GM19468 (cell line): ENCODE data around the gene SNX32.

Experiments
- ATAC-seq: cut with Tn5 transposase; IDR thresholded peaks from one replicate; pipeline ENCODE4 v1.9.1; 2021; ENCODE audit warnings: mild to moderate bottlenecking, moderate library complexity, moderate number of reproducible peaks; ENCODE audit not compliant: unreplicated experiment; ENCODE audit errors: extremely low read depth

The SNX32 gene

DNA sequence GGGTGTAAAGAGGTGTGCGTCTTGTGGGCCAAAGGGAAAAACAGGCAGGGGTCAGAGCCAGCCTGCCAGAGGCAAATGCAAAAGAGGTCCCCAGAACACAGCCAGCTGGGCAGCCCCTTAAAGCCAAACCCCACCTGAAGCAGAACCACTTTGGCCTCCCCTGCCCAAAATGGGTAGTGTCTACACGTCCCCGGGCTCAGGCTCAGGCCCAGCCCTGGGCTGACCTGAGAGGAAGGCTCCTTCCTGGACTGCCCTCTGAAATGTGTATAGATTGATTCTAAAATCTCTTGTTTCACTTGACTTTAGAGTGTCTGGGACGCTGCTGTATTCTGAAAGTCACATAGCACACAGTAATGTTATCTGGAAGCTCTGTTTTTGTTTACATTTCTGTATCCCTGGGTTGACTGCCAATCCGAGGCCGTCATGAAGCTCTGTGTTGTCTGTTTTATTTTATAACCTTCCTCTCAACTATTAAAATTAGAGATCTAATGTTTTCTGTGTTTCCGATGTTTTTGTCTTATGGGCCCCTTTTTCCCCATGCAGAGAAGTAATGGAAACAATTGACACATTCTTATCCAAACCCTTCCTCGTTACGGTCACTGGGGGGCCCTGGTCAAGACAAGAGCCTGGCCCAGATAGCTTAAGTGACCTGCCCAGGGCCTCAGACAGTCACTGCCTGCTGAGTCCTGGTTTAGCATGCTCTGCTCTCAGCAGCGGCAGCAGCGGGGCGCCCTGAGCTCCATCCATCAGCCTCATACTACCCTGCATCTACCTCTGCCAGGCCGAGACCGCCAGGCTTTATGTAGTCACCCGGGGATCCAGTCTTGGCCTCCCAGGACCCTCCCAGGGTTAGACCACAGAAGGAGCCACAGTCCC is 36.8 kb upstream of the SNX32 start:
- no peak for ATAC-seq

DNA sequence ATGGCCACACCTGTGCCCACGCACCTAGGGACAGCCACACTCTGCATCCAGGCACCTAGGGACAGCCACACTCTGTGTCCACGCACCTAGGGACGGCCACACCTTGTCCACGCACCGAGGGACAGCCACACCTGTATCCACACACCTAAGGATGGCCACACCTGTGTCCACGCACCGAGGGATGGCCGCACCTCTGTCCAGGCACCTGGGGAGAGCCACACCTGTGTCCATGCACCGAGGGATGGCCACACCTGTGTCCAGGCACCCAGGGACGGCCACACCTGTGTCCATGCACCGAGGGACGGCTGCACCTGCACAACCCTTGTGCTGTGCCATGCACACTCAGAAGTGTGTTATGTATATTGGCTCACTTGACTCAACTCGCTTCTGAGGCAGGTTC is 36.1 kb upstream of the SNX32 start:
- ATAC-seq = no peak

DNA sequence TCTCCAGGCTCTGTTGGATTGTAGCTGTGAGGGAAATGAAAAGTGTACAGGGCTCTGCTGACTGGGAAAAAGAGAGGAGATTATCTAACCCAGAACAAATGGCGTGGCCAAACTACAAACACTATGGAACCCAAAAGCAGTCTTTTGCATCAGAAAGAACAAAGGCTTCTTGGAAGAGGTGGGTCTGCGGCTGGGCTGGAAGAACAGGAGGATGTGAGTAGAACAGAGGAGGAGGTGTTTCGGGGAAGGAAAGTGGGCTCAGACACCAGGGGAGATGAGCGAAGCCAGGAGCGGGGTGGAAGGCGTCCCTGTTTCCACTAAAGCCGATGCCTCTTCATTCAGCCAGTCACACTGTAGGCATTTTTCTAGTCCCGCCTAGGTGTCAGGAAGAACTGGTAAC is 34.9 kb upstream of the SNX32 start:
- ATAC-seq = no peak

DNA sequence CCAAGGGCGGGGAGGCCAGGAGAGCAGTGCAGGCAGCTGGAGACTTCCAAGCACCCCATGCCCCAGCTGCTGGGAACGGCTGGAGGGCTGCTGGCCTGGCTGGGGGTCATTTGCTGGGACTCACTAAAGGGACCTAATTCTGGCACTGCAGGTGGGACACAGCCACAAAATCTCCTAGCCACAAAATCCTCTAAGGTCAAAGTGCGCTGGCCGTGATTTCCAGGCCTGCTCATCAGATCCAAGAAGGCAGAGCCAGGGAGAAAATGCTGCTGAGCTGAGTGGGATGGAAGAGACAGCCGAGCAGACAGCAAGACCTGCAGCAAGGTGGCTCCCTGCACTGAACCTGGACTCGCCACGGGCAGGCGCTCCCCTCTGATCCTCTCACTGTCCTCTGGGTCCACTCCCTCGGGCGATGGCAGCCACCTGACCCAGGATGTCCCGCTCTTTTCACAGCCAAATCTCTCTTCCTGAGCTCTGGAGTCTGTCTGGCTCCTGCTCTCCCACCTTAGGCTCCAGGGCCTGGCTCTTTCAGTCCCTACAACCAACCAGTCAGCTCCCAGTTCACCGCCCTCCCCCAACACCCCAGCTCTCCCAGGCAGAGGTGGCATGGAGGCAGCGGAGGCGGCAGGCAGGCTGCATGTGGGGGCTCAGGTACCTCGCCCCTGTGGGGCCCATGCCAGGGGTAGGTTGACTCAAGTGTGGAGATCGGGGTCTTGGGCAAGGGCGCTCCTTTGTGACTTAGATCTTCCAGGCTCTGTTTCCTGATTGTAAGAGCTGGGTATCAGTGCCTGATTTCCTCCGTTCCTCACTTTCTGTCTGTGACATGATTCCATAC is 32.4 kb upstream of the SNX32 start:
- no peak for ATAC-seq

DNA sequence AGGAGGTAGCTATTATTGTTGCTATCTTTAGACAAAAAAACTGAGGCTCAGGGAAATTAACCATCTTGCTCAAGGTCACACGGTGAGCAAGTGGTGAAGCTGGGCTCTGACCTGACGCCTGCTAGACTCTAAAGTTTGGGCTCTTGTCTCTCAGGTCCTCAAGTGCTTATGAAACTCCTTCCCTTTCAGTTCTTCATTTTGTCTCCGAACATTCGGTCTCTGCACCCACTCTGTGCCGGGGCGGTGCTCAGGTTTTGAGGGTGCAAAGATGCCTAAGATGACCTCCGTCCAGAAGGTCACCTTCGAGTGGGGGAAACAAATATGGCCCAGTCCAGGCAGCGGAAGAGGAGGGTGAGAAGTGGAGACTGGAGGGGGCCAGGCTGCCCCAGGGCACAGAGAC is 30.9 kb upstream of the SNX32 start:
- ATAC-seq = no peak

DNA sequence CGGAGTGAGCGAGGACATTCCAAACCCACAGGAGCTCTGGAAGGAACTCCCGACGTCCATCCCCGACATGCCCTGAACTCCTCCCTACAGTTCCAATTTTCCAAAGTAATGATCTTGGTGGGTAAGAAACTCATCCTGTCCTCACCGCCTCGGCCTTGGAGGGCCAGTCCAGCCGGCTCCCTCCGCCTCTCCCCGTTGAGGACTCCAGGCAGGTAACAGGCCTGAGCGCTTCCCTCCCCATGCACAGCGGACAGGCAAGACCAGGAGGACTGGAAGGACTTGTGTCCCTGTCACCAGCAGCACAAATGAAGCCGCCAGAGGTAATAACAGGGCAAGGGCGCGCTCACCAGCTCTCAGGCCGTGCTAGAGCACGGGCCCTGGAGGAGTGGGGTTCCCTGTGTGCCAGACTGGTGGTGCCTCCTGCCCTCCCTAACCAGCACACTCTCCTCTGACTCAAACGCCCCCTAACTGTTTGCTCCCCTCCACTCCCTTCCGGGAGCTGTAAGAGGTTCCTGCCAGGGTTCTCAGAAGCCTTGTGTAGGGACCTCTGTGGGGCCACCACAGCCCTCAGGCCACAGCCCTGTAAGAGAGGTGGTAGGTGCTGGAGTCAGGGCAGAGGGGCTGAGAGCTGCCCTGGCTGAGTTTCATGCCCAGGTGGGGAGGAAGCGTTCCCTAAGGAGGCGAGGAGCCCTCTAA is 29.8 kb upstream of the SNX32 start:
- no peak for ATAC-seq

DNA sequence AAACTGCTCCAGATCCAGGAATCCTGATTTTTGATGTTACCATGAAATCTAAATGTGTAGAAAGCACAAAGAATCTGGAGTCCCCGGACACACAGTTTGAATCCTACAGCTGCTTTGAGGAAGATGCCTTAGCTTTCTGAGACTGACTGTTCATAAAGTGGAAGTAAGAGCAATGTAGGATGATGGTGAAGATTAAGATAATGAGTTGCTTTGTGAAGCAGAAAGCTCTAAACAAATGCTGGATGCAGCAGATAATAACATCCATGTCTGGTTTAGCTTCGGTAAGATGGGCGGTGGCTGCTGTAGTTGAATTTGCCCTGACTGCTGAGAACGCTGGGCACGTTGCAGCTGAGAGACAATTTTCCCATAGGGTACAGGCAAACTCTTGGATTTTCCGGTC is 26.8 kb upstream of the SNX32 start:
- no peak for ATAC-seq

DNA sequence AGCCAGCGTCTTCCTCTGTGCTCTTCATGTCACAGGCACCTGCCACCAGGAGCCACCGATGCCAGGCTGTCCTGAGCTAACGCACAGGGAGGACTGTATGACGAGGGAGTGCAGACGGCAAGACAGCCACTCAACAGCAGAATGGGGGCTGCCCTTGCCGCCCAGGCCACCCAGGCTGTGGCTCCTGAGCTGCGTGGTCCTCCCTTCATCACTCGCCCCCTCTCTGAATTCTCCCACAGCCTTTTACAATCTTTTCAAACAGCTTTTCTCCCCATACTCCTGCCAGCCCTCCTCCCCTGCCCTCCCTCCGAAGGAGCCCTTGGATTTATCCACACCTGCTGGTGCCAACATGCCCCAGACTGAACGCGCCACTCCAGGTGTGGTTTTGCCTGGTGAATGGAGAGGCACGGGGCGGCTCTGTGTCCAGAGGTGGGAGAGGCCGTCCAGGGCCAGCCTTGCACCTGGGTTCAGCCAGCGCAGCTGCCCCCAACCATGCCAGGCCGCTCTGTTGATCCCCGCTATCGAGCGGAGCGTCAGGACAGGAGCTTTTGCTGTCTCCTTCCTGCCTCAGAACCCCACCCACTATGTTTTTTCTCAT is 24.9 kb upstream of the SNX32 start:
- ATAC-seq = no peak

DNA sequence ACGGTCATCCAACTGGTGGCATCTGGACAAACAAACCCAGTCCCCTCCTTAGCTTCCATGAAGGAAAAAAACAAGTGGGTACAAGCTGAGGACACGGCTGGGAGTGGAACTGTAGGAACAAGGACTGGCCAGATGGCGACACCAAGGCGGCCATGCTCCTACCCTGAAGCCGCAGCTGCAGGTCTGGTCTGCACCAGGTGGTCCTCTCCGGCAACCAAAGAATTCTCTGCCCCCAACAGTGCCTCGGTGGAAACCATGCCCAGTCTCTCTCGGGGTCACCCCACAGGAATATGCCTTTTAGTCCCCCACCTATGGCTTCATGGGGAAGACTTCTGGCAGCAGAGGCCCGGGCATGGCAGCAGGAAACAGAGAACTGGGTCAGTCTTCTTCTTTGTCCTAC is 24.3 kb upstream of the SNX32 start:
- no peak for ATAC-seq

DNA sequence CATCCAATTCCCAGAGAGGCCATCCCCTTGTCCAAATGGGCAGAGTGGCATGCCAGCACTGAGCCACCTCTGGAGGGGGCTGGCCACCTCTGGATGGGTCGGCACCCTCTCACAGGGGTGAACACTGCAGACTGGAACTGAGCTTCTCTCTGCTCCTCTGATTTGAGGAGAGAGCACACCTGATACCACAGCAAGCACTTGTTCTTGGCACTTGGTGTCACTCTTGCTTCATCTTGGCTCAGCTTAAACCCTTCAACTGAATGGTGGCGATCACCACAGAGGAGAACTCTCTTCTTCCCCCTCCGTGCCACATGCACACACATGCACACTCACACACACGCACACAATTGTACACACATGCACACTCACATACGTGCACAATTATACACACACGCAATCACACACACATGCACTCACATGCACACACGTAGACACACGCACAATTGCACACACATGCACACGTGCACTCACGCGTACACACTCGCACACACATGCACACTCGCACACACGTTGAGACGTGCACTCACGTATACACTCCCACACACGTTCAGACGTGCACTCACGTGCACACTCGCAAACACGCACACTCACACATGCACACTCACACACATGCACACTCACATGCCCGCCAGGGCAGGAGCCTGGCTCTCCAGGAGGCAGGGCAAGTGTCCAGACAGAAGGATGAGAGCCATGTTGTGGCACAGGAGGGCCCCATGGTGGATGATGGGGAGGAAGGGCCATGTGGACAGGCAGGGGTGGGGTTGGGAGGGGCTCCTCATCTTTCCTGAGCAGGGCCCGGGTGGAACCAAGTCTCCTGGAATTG is 23.5 kb upstream of the SNX32 start:
- no peak for ATAC-seq

DNA sequence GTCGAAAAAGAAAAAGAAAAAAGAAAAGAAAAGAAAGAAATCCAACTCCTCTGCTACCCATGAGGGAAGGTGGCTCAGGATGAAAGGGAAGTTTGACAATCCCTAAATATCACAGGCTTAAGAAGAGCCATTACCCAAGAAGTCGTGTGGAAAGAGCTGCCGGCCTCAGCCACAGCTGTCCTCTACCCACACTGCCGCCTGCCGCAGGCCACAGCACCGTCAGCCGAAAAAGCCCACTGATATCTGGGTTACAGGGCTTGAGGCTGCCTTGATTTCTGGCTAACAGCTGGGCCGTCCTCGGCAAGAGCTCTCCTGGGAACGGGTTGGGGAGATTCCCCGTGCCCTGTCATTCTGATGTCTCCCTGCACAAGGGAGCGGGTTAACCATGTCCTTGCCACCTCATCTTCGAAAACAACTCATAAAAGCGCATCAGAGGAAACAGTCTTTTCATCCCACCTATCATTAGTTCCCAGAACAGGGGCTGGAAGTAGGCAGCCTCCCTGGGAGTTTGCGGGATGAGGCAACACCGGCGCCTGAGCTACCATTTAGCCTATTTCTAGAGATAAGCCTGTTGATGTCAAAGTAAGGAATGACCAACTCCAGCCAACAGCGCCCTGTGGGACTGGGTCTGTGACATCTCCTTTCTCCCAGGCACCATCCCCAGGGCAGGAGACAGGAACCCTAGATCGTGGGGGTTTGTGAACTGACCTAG is 21.8 kb upstream of the SNX32 start:
- no peak for ATAC-seq

DNA sequence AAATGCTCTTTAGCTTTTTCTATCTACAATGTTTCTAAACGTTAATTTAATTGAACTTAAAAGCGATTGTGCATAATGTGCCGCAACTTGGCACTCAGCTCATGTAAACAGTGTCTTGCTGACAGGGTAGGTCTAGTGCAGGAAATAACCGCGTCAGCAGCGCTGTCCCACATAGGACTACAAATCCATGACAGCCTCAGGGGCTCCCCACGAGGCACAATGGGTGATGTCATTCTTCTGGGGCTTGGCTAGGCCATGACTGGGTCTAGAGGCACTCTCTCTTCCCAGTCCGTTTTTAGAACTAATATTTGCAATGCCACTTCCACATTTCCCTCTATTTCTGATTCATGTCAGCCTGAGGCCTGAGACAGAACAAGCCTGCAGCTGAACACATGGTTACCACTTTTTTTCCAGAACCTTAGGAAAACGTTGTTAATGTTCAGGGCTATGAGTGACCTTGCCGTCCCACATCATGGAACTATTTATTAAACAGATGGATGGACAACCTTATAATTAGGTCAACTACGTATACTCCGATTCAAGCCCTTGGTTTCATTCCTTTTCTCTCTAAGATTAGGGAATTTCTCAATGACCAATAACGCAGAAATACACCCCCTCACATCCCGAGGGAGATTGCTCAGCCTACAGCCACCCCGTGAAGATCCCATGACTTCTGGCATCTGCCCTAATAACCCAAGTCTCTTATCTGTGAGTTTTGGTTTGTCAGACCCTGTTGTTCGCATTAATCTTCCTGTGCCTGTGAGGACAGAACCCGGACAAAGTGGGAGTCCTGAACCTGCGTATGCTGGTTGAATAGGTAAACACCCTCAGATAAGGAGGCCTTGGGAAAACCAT is 19.4 kb upstream of the SNX32 start:
- no peak for ATAC-seq

DNA sequence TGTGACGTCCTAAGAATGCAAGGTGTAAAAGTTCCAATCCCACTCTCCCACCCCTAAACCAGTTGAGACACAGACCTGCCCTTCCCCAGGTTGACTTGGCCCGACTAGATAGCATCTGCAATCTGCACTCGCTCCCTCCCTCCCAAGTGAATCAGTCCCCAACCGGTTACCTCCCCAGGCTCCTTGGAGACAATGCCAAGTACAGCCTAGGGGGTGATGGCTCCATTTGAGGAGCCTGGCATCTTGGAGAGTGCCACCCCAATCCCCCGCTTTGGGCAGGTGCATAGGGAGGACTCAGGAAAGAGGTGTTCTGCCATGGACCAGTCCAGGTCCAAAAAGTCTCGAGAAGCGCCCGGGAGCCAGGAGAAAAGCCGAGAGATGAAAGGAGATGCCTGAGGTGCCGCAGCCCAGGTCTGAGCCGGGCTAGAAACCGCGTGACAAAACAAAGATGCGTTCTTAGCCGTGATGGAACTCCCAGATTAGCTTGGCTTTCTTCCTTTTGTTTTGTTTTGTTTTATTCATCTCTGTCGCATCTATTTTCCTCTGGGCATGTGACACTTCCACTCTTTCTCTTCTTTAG is 18.7 kb upstream of the SNX32 start:
- no peak for ATAC-seq

DNA sequence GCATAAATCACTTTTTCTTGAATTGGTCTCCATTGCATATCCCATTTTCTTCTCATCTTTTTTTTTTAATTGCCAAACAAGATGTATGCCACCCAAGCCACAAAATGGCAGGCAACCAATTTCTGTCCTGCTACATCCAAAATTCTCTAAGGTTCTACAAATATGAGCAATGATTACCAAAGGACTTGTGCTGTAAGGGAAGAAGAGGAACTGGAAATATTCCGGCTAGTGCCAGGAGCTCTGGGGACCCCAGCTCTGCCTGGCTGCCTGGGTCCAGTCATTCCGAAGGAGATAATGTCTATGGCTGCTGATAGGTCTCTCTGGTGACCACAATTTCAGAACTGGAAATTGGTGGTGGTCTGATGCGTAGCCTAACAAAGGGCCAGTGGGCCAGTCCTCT is 17.1 kb upstream of the SNX32 start:
- ATAC-seq = no peak

DNA sequence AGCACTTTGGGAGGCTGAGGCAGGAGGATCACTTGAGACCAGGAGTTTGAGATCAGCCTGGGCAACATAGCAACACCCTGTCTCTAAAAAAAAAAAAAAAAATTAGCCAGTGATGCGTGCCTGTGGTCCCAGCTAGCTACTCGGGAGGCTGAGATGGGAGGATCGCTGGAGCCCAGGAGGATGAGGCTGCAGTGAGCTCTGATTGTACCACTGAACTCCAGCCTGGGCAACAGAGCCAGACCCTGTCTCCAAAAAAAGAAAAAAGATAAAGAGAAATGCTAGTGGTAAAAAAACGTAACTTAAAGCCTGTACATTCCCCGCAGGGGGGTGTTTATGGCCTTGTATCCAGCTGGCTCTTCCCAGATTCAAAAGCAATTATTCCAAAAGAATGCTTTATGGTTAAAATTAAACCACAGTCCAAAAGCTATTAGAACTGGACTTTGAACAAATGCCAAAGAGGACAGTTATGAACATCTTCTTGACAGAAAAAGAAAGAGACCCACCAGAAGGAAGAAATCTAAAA is 16.4 kb upstream of the SNX32 start:
- no peak for ATAC-seq

DNA sequence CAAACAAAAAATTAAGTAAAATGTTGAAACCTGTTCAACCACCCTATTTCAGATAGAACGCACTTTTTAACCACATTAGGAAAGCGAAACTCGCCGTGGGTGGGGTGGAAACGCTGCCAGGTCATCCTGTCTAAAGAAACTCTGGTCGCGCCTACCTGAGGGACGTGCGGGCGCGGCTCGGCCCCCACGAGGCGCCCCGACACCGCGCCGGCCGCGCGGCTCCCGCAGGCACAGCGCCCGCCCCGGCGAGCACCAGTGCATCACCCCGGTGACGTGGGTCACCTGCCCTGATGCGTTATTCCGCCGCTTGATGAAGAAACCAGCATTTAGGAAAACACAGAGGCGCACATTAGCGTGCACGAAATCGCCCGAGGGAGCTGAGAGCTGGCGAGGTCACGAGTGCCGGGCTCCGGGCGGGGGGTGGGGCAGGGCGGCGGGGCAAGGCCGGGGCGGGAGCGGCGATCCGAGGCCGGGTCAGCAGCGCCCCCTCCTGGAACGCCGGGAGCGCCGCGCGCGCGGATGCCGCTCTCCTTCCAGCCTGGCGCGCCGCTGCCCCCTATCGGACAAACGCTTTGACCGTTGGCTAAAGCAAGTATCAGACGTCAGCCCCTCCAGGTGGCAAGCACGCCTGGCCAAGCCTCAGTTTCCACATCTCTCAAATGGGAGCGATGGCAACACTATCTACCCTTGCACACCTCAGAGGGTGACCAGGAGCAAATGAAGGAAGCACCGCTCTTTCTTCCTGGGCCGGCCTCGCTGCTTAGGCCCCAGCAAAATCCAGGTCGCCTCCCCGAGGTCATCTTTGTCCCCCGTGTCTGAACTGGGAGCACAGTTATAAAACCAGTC is 15.7 kb upstream of the SNX32 start:
- peak; percentile 49 for ATAC-seq

DNA sequence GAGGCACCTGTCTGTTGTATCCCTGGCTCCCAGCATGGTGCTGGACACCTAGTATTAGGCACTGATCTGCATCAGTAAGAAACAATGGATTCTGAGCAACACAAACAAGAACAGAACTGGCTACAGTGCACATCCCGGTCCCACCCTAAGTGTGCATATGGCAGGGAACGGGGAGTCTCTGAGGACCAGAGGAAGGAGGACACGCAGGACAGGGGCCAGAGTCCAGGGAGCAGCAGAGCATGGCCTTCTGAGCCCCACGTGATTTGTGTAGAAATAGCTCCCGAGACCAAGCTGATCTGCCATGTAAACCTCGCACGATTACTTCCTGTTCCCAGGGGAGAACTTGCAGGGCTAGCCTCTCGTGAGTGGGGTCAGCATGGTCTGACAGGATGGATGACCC is 12.7 kb upstream of the SNX32 start:
- ATAC-seq = no peak
